Right lobe of liver (tissue), 6 donors: ENCODE results near the gene KIF13A. TPM values are rescaled to one million over a fixed set of nuclear protein-coding genes. Genes with fewer than 3 reads are reported as not detected.

ENCODE experiments used
- ATAC-seq, 4 donors: fragments of 200-7000 bp; cut with Tn5 transposase; one replicate each; pipeline ENCODE4 v1.9.1; 2020; ENCODE audit warnings: mild to moderate bottlenecking in 4 of 4, moderate library complexity in 4 of 4
- DNase-seq, 3 donors: peaks; one replicate each; pipeline ENCODE4 v3.0.0-alpha.2; 2020
- H3K27ac ChIP-seq, 3 donors: fragments of 200-600 bp; one replicate each; pipeline ENCODE4 v1.8.0; 2022
- H3K27me3 ChIP-seq, 2 donors: fragments of 200-600 bp; one replicate each; pipeline ENCODE4 v1.8.0; 2022
- H3K36me3 ChIP-seq, 4 donors: fragments of 200-600 bp; sonication (generic) in 1 of 4; one replicate each; pipeline versions ENCODE4 v1.5.1 to v1.8.0; 2017 to 2022; ENCODE audit warnings: control low read depth in 1 of 4
- H3K4me1 ChIP-seq, 4 donors: fragments of 200-600 bp; sonication (generic) in 1 of 4; one replicate each; pipeline versions ENCODE4 v1.5.1 to v1.8.0; 2017 to 2022; ENCODE audit warnings: control low read depth in 1 of 4
- H3K4me3 ChIP-seq, 3 donors: fragments of 200-600 bp; one replicate each; pipeline ENCODE4 v1.8.0; 2022
- H3K9me3 ChIP-seq, 4 donors: fragments of 200-600 bp; sonication (generic) in 1 of 4; one replicate each; pipeline versions ENCODE4 v1.5.1 to v1.8.0; 2017 to 2022; ENCODE audit warnings: control low read depth in 1 of 4
- POLR2A ChIP-seq: fragments of 450-650 bp; IDR thresholded peaks from one replicate; pipeline ENCODE4 v1.6.1; 2017; ENCODE audit warnings: antibody characterized with exemption, mild to moderate bottlenecking
- WGBS: methylation state at CpG from one replicate; pipeline ENCODE4 v1.1.6; 2018; ENCODE audit warnings: low coverage, low lambda C conversion rate; ENCODE audit not compliant: insufficient coverage; ENCODE audit errors: missing lambda C conversion rate; 5-methylcytosine and 5-hydroxymethylcytosine counted together
- intact Hi-C, 2 donors: fragments of 100-400 bp; cut with DNase I; formaldehyde crosslinking; loops; one replicate each; pipeline versions ENCODE4 v1.11.2 to v1.14.1; 2022
- total RNA-seq, 6 experiments: library from RNA; depleted of rRNA in 2 of 6; stranded (reverse); fragments of >200 nt in 2 of 6; fragmentation: NEBNext Ultra II Directional in 3 of 6; extraction: Animal tissue kit (Norgen Biotek cat#: 25700) in 3 of 6; gene quantifications; one replicate each; pipeline versions ENCODE4 v1.1.0 to v1.2.4, GENCODE V29; 2016 to 2023
- TF ChIP-seq, protein P1 (sequence below), 4 donors: fragments of 200-600 bp in 3 of 4; fragments of 450-650 bp in 1 of 4; IDR thresholded peaks; one replicate each; pipeline versions ENCODE4 v1.5.1 to v1.8.0; 2016 to 2022; ENCODE audit warnings: antibody characterized with exemption in 4 of 4, mild to moderate bottlenecking in 2 of 4
- donor health status: DM: no; HTN: yes; CAD: no.
- donor health status: DM: no; HTN: no; CAD: no.
- donor health status: DM: no; HTN: no; CAD: no.
- donor health status: DM: no; HTN: yes; CAD: no.
- donor health status: DM: no; HTN: yes; CAD: no.

The KIF13A gene
- total RNA-seq, 6 experiments from 2014 or later: 17.7 to 19.4 (median 18.4) TPM

DNA sequence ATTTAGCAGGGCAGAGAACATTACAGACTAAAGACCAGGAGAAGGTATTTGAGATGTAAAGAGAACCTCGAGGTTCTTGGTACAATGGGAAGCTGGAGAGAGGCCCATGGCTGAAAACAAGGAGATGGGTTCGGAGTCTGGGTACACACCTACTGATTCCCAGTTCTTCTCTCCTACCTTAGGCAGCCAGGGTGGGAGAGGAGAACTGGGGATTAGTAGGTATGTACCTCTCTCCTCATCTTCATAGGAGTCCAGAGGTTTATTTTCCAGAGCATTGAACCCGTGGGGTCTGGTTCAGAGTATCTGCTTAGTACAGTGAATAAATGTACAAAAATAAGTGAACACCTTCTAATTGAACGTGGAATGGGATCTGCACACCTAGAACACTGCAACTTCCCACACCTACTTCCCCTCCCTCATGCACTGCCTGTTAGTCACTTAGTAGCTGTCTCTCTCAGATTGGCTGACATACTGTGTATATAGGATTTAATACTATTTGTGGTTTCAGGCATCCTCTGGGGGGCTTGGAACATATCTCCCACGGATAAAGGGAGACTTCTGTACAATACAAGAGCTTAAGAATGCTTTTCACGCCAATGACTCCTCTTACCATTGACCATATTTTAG lies 257.2 kb downstream of the KIF13A start:
- H3K4me1 ChIP-seq: no peaks in the 10 kb centered on the region
- H3K27me3 ChIP-seq: no peaks in the 10 kb centered on the region
- ATAC-seq (no peak), DNase-seq (no peak)
- no peak for TF ChIP-seq POLR2A
- TF ChIP-seq, protein P1, sequence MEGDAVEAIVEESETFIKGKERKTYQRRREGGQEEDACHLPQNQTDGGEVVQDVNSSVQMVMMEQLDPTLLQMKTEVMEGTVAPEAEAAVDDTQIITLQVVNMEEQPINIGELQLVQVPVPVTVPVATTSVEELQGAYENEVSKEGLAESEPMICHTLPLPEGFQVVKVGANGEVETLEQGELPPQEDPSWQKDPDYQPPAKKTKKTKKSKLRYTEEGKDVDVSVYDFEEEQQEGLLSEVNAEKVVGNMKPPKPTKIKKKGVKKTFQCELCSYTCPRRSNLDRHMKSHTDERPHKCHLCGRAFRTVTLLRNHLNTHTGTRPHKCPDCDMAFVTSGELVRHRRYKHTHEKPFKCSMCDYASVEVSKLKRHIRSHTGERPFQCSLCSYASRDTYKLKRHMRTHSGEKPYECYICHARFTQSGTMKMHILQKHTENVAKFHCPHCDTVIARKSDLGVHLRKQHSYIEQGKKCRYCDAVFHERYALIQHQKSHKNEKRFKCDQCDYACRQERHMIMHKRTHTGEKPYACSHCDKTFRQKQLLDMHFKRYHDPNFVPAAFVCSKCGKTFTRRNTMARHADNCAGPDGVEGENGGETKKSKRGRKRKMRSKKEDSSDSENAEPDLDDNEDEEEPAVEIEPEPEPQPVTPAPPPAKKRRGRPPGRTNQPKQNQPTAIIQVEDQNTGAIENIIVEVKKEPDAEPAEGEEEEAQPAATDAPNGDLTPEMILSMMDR (IDR thresholded peaks at IDR 0.05): no peak
- intact Hi-C loops: no loop called here
- H3K36me3 ChIP-seq: no peaks in the 10 kb centered on the region
- no peak overlapping the region for H3K4me3 ChIP-seq
- no peak overlapping the region for H3K27ac ChIP-seq
- 66% methylated on average over 6 of the region's 6 CpGs for WGBS
- H3K9me3 ChIP-seq: no peaks in the 10 kb centered on the region

DNA sequence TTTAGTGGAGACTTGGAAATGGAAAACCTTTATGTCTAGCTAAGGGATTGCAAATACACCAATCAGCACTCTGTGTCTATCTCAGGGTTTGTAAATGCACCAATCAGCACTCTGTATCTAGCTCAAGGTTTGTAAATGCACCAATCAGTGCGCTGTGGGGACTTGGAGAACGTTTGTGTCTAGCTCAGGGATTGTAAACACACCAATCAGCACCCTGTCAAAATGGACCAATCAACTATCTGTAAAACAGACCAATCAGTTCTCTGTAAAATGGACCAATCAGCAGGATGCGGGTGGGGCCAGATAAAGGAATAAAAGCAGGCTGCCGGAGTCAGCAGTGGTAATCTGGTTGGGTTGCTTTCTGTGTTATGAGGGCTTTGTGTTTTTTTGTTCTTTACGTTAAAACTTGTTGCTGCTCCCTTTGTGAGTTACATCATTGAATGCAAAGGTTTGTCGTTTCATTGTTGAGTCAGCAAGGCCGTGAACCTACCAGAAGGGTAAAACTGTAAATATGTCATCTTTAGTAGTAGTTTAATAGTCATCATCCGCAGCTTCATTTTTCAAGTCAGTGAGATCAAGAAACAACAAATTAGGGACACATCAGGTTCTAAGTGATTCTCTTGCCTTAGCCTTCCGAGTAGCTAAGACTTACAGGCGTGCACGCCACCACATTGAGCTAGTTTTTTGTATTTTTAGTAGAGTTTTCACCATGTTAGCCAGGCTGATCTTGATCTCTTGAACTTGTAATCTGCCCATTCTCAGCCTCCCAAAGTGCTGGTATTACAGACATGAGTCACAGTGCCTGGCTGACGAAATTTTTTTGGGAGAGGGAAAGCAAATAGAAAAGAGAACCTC lies 258.0 kb downstream of the KIF13A start:
- Histone ChIP-seq H3K4me3 (no peak overlapping the region), H3K9me3 (no peaks in the 10 kb centered on the region), H3K36me3 (no peaks in the 10 kb centered on the region), H3K27ac (no peak overlapping the region), H3K4me1 (no peaks in the 10 kb centered on the region), H3K27me3 (no peaks in the 10 kb centered on the region)
- 76% methylated on average over 11 of the region's 12 CpGs for WGBS
- intact Hi-C loops: no loop called here
- DNase-seq (no peak), ATAC-seq (no peak)
- TF ChIP-seq, protein P1 (IDR thresholded peaks at IDR 0.05): no peak
- TF ChIP-seq POLR2A: no peak

DNA sequence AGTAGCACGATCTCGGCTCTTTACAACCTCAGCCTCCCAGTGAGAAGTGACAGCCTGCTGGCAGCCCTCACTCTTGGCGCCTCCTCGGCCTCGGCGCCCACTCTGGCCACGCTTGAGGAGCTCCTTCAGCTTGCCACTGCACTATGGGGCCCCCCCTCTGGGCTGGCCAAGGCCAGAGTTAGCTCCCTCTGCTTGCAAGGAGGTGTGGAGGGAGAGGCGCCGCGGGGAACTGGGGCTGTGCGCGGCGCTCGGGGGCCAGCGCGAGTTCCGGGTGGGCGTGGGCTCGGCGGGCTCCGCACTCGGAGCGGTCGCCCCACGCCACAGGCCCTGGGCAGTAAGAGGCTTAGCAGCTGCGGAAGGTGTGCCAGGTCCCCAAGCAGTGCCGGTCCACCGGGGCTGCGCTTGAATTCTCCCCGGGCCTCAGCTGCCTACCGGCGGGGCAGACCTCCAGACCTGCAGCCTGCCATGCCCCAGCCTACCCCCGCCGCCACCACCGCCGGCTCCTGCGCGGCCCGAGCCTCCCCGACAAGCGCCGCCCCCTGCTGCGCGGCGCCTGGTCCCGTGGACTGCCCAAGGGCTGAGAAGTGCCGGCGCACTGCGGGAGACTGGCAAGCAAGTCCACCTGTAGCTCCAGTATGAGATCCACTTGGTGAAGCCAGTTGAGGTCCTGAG lies 258.7 kb downstream of the KIF13A start:
- no peak for ATAC-seq
- 93% methylated on average over 6 of the region's 49 CpGs for WGBS
- H3K9me3 ChIP-seq: no peaks in the 10 kb centered on the region
- intact Hi-C loops: no loop called here
- H3K27me3 ChIP-seq: no peaks in the 10 kb centered on the region
- no peak overlapping the region for H3K27ac ChIP-seq
- H3K36me3 ChIP-seq: no peaks in the 10 kb centered on the region
- no peak overlapping the region for H3K4me3 ChIP-seq
- TF ChIP-seq POLR2A: no peak
- TF ChIP-seq, protein P1 (IDR thresholded peaks at IDR 0.05): no peak
- no peak for DNase-seq
- H3K4me1 ChIP-seq: no peaks in the 10 kb centered on the region

DNA sequence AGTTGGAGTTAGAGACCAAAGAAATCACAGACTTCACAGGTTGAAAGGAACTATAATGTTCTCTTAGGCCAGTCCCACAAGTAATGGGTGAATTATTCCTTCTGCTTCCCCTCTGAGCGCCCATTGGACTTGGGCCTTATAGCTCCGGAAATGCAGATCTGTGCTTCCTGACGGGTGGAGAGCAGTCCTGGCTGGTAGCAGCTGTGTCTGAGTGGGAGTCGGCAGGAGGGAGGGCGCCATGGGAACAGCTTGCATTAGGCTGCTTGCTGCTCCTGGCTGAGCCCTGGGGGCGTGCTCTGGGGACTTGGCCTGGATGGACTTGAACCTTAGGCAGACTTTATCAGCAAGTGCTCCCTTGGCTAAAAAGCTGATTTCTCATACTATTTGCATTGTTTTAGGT lies 262.4 kb downstream of the KIF13A start:
- Histone ChIP-seq H3K9me3 (no peaks in the 10 kb centered on the region), H3K27ac (no peak overlapping the region), H3K27me3 (no peaks in the 10 kb centered on the region), H3K4me1 (no peaks in the 10 kb centered on the region), H3K4me3 (no peak overlapping the region), H3K36me3 (no peaks in the 10 kb centered on the region)
- DNase-seq: no peak
- no CpG with 5 or more reads among the region's 6 CpGs for WGBS
- TF ChIP-seq, protein P1 (IDR thresholded peaks at IDR 0.05): no peak
- TF ChIP-seq POLR2A: no peak
- peak in 3 of 4 donors; percentile 28 to 56 (median 34) for ATAC-seq
- intact Hi-C loops: no loop called here
